Ishikawa (cell line): ENCODE measurements around the gene DZIP1L.
A peak's percentile ranks its signal among the peaks of the same experiment; 100 is the strongest.

Experiments
- CEBPB ChIP-seq: IDR thresholded peaks from 2 replicates; pipeline ENCODE4 v1.6.1; 2012
- CREB1 ChIP-seq: IDR thresholded peaks from 2 replicates; pipeline ENCODE4 v1.6.1; 2012; ENCODE audit warnings: low read depth
- EGR1 ChIP-seq: IDR thresholded peaks from 2 replicates; pipeline ENCODE4 v1.6.1; 2012
- EP300 ChIP-seq: IDR thresholded peaks from 2 replicates; pipeline ENCODE4 v1.6.1; 2012; ENCODE audit warnings: borderline replicate concordance
- FOXM1 ChIP-seq: IDR thresholded peaks from 2 replicates; pipeline ENCODE4 v1.6.1; 2012; ENCODE audit warnings: low read depth, borderline replicate concordance
- NFIC ChIP-seq: IDR thresholded peaks from 2 replicates; pipeline ENCODE4 v1.6.1; 2012
- RAD21 ChIP-seq: IDR thresholded peaks from 2 replicates; pipeline ENCODE4 v1.6.1; 2012; ENCODE audit warnings: low read depth
- TAF1 ChIP-seq: IDR thresholded peaks from 2 replicates; pipeline ENCODE4 v1.6.1; 2012; ENCODE audit warnings: low read depth, mild to moderate bottlenecking
- TCF12 ChIP-seq: IDR thresholded peaks from 2 replicates; pipeline ENCODE4 v1.6.1; 2012; ENCODE audit warnings: low read depth
- TEAD4 ChIP-seq: IDR thresholded peaks from 2 replicates; pipeline ENCODE4 v1.6.1; 2012
- YY1 ChIP-seq: IDR thresholded peaks from 2 replicates; pipeline ENCODE4 v1.6.1; 2012; ENCODE audit warnings: low read depth
- ZBTB7A ChIP-seq: IDR thresholded peaks from 2 replicates; pipeline ENCODE4 v1.6.1; 2012; ENCODE audit warnings: low read depth
- TF ChIP-seq, protein P1 (sequence below): IDR thresholded peaks from 2 replicates; pipeline ENCODE4 v1.6.1; 2012; ENCODE audit warnings: low read depth, mild to moderate bottlenecking
- TF ChIP-seq, protein P2 (sequence below): IDR thresholded peaks from 2 replicates; pipeline ENCODE4 v1.6.1; 2012
- TF ChIP-seq, protein P3 (sequence below): IDR thresholded peaks from 2 replicates; pipeline ENCODE4 v1.6.1; 2012

DZIP1L gene

DNA sequence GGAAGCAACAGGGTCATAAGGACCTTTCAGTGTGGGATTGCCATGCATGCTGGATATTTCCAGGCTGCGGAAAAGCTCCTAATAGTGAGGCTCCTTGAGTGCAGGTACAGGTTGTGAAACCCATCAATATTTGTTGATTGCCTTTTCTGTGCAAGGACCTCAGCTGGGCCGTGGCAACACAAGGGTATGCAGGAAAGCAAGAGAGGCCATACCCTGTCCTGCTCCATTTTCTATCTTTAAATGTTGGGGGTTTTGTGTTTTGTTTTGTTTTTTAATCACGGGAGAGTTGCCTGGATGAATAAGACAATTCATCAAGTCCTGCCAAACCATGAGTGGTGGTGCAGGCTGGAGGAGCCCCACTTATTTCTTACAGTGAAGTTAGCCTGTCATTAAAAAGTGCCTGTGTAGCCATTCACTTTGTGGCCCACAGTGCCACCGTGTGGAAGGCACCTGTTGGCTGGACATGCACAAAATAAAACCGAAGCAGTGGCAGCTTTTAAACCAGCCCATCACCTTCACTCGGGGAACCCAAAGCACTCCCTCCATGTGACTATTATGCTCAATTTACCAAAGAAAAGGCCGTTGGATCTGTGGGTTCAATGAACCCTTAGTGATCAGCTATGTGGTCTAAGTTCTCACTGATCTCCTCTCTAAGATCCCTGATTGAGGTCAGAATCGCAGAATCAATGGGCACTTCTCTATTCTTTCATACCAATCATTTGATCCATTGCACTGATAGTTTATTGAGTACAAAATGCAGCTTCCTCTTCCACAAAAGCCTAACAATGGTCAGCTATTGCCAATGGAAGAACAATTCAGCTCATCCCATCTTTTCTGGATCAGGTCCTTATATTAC is 63.2 kb downstream of the DZIP1L start:
- TF ChIP-seq TEAD4, result 0 out of 2 replicates have a peak, but pooled peaks have one; percentile 25
- peak; percentile 80 for TF ChIP-seq RAD21
- no peak for TF ChIP-seq ZBTB7A

DNA sequence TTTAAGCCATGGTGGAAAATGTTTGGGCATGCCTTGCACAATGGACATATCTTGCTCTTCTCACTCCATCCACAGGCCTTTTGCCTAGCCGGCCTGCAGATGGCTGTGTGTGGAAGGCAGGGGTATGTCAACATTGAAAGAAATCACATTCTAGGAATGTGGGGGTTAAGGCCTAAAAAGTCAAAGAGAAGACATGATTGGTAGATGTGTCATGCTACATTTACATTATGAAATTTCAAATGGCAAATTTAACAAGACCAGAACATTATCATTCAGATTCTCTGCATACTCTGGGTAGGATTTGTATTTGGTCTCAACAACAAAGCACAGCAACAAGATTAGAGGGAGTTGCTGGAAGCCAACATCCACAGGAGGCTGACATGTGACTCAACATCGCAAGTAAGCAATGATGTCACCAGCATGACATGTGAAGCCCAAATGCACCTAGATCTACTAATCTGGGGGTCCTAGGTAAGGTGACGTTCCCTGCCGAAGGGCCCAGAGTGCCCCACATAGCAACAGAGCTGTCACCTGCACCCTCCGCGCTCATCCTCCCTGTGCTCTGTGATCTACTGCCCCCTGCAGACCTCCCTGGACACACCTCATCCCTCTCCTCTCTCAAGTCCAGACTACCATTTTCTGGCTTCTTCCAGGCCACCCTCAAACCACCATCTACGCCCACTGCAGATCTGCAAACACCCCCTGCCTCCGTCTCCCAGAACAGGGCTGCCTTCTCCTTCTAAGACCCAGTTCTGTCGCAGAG is 66.1 kb downstream of the DZIP1L start:
- TF ChIP-seq, protein P1, sequence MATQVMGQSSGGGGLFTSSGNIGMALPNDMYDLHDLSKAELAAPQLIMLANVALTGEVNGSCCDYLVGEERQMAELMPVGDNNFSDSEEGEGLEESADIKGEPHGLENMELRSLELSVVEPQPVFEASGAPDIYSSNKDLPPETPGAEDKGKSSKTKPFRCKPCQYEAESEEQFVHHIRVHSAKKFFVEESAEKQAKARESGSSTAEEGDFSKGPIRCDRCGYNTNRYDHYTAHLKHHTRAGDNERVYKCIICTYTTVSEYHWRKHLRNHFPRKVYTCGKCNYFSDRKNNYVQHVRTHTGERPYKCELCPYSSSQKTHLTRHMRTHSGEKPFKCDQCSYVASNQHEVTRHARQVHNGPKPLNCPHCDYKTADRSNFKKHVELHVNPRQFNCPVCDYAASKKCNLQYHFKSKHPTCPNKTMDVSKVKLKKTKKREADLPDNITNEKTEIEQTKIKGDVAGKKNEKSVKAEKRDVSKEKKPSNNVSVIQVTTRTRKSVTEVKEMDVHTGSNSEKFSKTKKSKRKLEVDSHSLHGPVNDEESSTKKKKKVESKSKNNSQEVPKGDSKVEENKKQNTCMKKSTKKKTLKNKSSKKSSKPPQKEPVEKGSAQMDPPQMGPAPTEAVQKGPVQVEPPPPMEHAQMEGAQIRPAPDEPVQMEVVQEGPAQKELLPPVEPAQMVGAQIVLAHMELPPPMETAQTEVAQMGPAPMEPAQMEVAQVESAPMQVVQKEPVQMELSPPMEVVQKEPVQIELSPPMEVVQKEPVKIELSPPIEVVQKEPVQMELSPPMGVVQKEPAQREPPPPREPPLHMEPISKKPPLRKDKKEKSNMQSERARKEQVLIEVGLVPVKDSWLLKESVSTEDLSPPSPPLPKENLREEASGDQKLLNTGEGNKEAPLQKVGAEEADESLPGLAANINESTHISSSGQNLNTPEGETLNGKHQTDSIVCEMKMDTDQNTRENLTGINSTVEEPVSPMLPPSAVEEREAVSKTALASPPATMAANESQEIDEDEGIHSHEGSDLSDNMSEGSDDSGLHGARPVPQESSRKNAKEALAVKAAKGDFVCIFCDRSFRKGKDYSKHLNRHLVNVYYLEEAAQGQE, result no peak
- TF ChIP-seq YY1, result no peak
- no peak for TF ChIP-seq FOXM1
- TF ChIP-seq, protein P2, sequence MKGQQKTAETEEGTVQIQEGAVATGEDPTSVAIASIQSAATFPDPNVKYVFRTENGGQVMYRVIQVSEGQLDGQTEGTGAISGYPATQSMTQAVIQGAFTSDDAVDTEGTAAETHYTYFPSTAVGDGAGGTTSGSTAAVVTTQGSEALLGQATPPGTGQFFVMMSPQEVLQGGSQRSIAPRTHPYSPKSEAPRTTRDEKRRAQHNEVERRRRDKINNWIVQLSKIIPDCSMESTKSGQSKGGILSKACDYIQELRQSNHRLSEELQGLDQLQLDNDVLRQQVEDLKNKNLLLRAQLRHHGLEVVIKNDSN, result no peak

DNA sequence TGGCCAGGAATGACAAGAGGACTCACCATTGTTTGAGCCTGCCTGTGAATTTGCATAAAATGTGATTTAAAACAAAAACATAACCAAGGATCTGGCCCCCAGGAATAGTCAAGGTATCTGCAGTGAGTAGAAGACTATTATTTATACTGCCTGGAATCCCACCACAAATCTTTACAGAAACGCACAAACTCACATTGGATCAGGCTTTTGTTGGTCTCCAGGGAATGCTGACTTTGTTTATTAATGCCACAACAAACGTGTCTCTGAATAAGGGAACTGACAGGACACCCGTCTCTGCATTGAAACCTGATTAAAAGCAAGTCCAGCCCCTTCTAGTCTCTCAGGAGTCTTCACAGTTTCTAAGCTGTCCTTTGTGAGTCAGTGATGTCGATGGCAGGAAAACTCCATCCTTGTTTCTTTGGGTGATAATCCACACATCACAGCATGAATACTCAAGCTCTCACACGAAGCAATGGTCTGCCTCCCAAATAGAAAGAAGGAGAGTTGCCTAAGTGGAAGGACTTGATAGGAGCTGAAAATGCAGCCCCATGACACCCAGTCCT is 67.7 kb downstream of the DZIP1L start:
- TF ChIP-seq FOXM1 (no peak), TCF12 (no peak), RAD21 (no peak), YY1 (no peak), ZBTB7A (no peak)
- TF ChIP-seq, protein P3, sequence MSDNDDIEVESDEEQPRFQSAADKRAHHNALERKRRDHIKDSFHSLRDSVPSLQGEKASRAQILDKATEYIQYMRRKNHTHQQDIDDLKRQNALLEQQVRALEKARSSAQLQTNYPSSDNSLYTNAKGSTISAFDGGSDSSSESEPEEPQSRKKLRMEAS, result no peak

DNA sequence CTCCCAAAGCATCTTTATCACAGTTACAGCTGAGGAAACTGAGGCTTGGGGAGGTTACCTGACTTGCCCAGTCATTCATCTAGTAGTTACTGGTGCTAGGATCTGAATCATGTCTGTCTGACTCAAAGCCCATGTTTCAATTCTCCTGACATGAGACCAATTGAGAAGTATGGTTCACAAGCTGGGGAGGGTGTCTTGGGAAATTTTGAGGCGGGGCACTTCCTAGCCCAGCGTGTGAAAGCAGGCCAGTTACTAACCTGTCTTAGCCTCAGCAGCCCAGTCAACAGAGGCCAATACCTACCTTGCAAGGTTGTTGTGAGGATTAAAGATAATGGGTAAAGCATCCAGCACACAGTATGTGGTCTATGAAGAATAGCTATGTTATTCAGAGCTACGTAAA is 68.5 kb downstream of the DZIP1L start:
- TF ChIP-seq EP300 (no peak), RAD21 (no peak), EGR1 (no peak), ZBTB7A (no peak), TAF1 (no peak), FOXM1 (no peak), NFIC (no peak), YY1 (no peak), TEAD4 (no peak), TCF12 (no peak), CREB1 (no peak), CEBPB (no peak)
- TF ChIP-seq, protein P3, result no peak
- TF ChIP-seq, protein P1, result no peak
- TF ChIP-seq, protein P2, result no peak

DNA sequence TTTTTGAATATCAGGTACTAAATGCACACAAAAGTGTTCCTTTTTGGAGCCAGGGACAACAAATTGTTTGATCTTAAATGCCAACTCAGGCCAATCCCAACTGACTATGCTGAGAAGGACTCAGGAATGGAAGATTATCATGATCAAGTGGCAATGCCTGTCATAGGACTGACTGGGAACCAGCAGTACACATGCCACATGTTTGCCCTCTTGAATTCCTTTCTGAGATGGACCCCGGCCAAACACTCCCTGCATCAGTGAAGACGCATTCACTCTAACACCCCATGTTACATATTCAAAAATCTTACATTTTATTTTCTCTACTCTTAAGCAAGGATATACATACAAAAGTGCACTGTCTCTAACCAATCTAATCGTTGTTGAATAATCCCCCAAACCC is 69.3 kb downstream of the DZIP1L start:
- TF ChIP-seq NFIC (no peak), YY1 (no peak), ZBTB7A (no peak), FOXM1 (no peak), TEAD4 (no peak), RAD21 (no peak), CEBPB (no peak), EGR1 (no peak), EP300 (no peak)
- TF ChIP-seq, protein P2, result no peak
- TF ChIP-seq, protein P1, result no peak
